GM21529 (cell line): Measurements from ENCODE around the gene STOM.
"Not testable (repeated sequence)": the region's sequence is repeated elsewhere in the genome, so short reads cannot be mapped to it uniquely, and the experiment has no call there.

Experiments used
- ATAC-seq: cut with Tn5 transposase; IDR thresholded peaks from one replicate; pipeline ENCODE4 v1.9.1; 2021; ENCODE audit not compliant: unreplicated experiment

STOM gene

GRCh38 chr9:121303456-121304451, 66.3 kb downstream of the STOM start:
- ATAC-seq, result no peak

DNA sequence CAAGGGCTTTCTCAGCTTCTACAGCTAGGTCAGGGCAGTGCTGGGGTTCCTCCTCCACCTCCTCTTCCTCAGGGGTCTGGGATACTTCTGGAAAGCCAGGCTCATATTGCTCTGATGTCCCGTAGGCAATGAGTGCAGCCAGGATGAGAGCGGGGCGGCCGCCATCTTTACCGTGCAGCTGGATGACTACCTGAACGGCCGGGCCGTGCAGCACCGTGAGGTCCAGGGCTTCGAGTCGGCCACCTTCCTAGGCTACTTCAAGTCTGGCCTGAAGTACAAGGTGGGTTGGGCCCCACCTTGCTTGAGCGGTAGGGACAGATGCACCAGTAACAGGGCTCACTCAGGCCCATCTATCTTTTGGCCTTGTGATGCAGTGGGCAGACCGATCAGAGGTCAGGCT, 67.3 kb downstream of the STOM start:
- ATAC-seq, result no peak

- no peak for ATAC-seq
These were observed 67.7 kb downstream of the STOM start for GRCh38 chr9:121302341-121302740.

GRCh38 chr9:121301881-121302286, 68.2 kb downstream of the STOM start:
- ATAC-seq, result no peak

DNA sequence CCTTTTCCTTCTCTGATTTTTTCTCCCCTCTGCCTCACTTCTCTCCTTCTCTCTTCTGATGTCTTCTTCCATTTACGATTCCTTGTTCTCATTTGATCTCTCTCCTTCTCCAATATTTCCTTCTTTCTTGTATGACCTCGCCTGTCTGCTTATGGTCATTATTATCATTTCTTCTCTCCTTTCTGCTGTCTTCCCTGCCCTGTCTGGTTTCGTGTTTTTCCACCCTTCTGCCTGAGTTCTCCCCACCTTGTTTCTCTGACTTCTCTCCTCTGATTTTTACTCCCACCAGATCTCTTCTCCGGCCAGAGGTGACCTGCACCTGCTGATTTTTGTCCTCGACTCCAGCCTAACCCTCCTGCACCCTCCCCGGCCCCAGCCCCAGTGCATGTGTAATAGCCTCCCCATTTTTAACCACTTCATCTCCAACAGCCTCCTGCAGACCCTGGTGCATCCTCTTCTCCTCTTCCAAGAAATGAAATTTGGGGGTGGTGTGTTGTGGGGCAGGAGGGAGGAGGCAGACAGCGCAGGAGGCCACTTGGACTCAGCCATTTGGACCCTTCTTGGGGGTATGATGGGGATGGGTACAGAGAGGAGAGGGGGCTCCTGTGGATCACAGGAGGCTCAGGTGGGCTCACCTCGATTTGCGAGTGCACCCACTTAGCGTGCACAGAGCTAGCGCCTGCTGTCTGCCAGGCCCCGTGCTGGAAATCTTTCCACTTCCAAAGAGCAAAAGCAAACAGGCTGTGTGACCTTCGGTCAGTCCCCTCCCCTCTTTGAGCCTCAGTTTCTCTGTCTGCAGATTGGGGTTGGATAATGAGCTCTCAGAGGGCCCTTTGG, 69.5 kb downstream of the STOM start:
- no peak for ATAC-seq

GRCh38 chr9:121299467-121300282, 70.4 kb downstream of the STOM start:
- ATAC-seq, result no peak

- ATAC-seq, result no peak
These were observed 71.2 kb downstream of the STOM start for GRCh38 chr9:121298689-121299466.

DNA sequence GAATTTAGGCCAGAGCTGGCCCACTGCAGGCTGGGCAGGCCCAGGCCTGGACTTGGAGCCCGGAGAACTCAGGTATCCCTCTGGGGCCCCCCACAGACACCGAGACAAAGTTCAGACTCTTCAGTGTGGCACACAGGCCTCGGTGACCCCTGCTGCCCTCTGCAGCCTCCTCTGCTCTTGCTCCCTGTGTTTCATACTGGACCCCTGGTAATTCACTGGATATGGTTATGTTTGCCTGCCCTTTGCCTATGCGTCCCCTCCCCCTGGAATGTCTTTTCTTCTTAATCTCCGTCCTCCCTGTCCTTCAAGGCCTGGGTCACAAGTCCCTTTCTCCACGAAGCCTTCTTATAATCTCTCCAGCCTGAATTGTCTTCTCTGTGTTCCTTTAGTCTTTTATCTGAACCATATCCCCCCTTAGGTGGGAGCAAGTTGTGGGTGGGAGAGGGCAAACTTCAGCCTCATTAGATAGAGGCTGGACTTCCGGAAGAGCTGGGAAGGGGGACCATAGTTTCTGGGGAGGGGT, 72.0 kb downstream of the STOM start:
- no peak for ATAC-seq

GRCh38 chr9:121297389-121297788, 72.7 kb downstream of the STOM start:
- no peak for ATAC-seq

DNA sequence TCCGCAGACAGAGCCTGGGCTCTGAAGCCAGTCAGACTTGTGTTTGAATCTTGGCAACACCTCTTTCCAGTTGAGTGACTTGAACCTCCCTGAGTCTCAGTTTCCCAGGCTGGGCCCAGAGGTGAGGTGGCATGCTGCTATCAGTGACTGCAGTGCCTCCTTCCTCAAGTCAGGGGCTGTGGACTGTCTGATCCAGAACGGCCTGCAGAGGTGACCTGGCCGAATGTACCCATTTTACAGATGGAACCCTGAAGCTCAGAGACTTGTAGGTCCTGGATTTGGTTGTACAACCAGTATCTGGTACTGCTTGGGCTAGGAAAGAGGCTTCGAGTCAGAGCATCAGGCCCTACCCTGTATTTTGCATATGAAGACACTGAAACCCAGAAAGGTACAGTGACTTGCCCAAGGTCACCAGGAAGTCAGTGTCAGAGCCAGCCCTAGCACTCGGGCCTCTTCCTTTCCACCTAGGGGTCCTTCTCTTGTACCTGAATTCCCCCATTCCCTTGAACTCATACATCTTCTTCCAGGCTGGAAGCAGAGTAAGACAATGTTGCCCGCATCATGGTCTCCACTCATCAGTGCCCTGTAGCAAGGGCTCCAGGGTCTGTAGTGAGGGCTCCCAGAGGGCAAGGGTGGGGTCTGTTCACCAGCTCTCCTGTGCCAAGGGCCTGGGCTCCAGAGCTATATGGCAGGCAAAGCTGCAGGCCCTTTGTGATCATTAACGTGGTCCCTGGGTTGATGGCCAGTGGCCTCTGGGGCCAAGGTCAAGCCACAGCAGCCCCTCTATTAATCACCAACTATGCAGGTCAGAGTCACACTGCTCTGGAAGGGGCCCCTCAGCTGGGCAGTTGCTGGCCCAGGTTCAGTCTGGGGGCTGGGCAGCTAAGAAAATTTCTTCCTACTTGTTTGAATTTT, 73.6 kb downstream of the STOM start:
- no peak for ATAC-seq

- no peak for ATAC-seq
These were observed 74.3 kb downstream of the STOM start for GRCh38 chr9:121295662-121296191.

DNA sequence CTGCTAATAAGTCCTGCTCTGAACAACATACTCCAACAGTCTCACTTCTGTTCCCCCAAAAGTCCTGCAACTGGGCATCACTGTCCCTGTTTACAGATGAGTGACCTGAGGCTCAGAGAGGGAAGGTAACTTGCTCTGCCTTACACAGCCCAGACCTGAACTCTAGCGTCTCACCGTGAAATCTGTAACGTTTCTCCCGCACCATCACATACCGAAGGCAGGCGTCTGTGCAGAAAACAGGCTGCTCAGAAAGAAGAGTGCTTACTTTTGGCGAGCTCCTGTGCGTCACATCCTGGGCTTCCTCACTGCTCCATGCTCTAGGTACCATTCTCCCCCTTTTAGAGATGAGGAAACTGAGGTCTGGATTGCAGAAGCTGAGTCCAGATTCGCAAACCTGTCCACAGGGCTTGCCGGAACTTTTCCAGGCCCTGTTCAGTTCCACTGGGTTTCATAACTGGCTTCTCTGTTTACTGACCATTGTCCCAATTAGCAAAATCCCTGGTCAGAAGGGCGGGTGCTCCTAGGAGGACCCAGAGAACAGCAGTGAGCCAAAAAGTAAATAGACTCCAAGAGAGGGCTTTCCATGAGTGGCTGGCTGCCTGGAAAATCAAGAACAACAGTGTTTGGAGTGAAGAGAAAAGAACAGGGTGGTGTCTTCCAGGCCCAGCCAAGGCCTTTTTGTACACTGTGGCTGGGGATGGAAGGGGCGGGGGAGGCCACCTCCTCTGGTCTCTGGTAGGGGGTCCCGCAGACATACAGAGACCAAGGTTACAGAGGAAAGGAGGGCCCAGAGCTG, 75.0 kb downstream of the STOM start:
- ATAC-seq, result no peak

GRCh38 chr9:121294151-121294743, 75.8 kb downstream of the STOM start:
- no peak for ATAC-seq

DNA sequence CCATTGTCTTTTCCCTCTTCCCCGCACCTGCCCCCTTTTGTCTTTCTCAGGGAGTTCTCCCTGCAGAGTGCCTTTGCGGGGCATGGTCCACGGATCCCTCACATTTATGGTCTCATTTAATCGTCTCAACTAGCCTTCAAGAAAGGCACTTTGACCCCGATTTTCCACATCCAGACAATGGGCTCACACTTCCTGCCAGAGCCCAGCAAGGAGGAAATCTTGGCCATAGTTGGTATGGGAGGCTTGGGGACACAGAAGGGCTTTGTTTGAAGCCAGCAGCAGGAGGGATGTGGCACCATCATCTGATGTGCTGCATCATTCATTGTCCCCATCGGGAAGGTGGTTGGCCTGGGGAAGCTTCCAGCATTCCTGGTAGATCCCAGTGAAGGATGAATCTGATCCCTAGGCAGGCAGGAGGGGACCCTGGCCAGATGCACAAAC, 77.2 kb downstream of the STOM start:
- no peak for ATAC-seq

DNA sequence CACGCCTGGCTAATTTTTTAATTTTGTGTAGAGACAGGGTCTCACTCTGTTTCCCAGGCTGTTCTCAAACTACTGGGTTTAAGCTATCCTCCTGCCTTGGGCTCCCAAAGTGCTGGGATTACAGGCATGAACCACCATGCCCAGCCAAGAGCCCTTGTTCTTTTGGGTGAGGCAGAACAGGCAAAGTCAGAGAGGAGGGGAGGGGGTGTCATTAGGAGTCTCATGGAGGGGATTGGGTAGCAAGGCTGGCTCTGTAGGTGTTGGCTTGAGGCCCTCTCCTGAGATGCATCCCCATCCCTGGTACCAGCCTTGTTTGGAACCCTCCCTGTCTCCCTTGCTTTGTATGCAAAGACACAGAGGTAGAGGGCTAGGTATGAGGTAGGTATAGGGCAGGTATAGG, 78.0 kb downstream of the STOM start:
- no peak for ATAC-seq

DNA sequence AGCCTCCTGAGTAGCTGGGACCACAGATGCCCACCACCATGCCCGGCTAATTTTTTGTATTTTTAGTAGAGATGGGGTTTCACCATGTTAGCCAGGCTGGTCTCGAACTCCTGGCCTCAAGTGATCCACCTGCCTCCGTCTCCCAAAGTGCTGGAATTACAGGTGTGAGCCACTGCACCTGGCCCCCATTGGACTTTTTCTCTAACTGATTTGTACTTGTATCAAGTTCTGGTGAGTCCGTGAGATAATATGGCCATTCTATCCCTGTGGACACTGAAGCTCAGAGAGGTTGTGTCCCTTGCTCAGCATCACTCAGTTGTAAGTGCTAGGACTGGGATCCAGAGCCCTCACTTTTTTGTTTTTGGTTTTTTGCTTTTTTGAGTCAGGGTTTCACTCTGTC, 78.5 kb downstream of the STOM start:
- not testable (repeated sequence) for ATAC-seq

- no peak for ATAC-seq
These were observed 80.2 kb downstream of the STOM start for GRCh38 chr9:121289772-121290370.
